Measurements from ENCODE around the gene NCKAP5.

DNA sequence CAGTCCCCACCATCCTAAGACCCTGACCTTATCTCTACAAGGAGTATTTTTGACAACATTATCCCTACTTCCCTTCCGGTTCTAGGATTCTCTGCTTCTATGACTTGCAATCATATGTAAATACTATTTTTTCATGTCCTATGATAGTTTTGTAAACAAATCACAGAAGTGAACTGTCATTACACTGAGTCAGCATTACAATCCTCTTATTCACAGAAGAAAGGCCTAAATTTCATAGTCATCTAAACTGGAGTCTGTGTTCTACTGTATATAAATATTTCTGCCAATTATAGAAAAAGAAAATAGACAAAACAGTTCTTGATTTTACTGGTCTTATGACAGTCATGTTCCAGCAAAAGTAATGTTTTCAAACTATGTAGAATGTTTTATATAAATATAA is 265.1 kb downstream of the NCKAP5 start:
- TF ChIP-seq GABPA (IDR thresholded peaks at IDR 0.05; ENCODE audit: low read depth, low read length), result no peak
- no peak for TF ChIP-seq GABPA (CRISPR knock-in tag; IDR thresholded peaks at IDR 0.05; ENCODE audit: low read depth)
- no peak for TF ChIP-seq TRIM24 (CRISPR knock-in tag; IDR thresholded peaks at IDR 0.05)
- TF ChIP-seq CEBPB (IDR thresholded peaks at IDR 0.05; ENCODE audit: borderline replicate concordance, low read depth, low read length), result no peak
- TF ChIP-seq U2AF2 (IDR thresholded peaks at IDR 0.05; ENCODE audit: low read depth, low read length), result no peak
- TF ChIP-seq SMC3 (IDR thresholded peaks at IDR 0.05; ENCODE audit: low read length), result no peak
- TF ChIP-seq, protein P1, sequence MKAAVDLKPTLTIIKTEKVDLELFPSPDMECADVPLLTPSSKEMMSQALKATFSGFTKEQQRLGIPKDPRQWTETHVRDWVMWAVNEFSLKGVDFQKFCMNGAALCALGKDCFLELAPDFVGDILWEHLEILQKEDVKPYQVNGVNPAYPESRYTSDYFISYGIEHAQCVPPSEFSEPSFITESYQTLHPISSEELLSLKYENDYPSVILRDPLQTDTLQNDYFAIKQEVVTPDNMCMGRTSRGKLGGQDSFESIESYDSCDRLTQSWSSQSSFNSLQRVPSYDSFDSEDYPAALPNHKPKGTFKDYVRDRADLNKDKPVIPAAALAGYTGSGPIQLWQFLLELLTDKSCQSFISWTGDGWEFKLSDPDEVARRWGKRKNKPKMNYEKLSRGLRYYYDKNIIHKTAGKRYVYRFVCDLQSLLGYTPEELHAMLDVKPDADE (CRISPR knock-in tag; IDR thresholded peaks at IDR 0.05), result no peak
- peak; percentile 53 to 74 for TF ChIP-seq MAFK (conservative IDR thresholded peaks at IDR 0.05 in 1 of 2, IDR thresholded peaks at IDR 0.05 in 1 of 2; ENCODE audit: low read length in 2 of 2)
- TF ChIP-seq, protein P2, sequence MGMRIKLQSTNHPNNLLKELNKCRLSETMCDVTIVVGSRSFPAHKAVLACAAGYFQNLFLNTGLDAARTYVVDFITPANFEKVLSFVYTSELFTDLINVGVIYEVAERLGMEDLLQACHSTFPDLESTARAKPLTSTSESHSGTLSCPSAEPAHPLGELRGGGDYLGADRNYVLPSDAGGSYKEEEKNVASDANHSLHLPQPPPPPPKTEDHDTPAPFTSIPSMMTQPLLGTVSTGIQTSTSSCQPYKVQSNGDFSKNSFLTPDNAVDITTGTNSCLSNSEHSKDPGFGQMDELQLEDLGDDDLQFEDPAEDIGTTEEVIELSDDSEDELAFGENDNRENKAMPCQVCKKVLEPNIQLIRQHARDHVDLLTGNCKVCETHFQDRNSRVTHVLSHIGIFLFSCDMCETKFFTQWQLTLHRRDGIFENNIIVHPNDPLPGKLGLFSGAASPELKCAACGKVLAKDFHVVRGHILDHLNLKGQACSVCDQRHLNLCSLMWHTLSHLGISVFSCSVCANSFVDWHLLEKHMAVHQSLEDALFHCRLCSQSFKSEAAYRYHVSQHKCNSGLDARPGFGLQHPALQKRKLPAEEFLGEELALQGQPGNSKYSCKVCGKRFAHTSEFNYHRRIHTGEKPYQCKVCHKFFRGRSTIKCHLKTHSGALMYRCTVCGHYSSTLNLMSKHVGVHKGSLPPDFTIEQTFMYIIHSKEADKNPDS (CRISPR knock-in tag; IDR thresholded peaks at IDR 0.05), result no peak
- no peak for TF ChIP-seq POLR2A (IDR thresholded peaks at IDR 0.05; ENCODE audit: insufficient read depth in 1 of 2, low read depth in 2 of 2, low read length in 2 of 2)
- TF ChIP-seq, protein P3, sequence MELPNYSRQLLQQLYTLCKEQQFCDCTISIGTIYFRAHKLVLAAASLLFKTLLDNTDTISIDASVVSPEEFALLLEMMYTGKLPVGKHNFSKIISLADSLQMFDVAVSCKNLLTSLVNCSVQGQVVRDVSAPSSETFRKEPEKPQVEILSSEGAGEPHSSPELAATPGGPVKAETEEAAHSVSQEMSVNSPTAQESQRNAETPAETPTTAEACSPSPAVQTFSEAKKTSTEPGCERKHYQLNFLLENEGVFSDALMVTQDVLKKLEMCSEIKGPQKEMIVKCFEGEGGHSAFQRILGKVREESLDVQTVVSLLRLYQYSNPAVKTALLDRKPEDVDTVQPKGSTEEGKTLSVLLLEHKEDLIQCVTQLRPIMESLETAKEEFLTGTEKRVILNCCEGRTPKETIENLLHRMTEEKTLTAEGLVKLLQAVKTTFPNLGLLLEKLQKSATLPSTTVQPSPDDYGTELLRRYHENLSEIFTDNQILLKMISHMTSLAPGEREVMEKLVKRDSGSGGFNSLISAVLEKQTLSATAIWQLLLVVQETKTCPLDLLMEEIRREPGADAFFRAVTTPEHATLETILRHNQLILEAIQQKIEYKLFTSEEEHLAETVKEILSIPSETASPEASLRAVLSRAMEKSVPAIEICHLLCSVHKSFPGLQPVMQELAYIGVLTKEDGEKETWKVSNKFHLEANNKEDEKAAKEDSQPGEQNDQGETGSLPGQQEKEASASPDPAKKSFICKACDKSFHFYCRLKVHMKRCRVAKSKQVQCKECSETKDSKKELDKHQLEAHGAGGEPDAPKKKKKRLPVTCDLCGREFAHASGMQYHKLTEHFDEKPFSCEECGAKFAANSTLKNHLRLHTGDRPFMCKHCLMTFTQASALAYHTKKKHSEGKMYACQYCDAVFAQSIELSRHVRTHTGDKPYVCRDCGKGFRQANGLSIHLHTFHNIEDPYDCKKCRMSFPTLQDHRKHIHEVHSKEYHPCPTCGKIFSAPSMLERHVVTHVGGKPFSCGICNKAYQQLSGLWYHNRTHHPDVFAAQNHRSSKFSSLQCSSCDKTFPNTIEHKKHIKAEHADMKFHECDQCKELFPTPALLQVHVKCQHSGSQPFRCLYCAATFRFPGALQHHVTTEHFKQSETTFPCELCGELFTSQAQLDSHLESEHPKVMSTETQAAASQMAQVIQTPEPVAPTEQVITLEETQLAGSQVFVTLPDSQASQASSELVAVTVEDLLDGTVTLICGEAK (IDR thresholded peaks at IDR 0.05), result no peak
- TF ChIP-seq, protein P3 (CRISPR knock-in tag; IDR thresholded peaks at IDR 0.05), result no peak
- TF ChIP-seq TCF7L2 (IDR thresholded peaks at IDR 0.05; ENCODE audit: low read depth, low read length), result no peak
- TF ChIP-seq, protein P4, sequence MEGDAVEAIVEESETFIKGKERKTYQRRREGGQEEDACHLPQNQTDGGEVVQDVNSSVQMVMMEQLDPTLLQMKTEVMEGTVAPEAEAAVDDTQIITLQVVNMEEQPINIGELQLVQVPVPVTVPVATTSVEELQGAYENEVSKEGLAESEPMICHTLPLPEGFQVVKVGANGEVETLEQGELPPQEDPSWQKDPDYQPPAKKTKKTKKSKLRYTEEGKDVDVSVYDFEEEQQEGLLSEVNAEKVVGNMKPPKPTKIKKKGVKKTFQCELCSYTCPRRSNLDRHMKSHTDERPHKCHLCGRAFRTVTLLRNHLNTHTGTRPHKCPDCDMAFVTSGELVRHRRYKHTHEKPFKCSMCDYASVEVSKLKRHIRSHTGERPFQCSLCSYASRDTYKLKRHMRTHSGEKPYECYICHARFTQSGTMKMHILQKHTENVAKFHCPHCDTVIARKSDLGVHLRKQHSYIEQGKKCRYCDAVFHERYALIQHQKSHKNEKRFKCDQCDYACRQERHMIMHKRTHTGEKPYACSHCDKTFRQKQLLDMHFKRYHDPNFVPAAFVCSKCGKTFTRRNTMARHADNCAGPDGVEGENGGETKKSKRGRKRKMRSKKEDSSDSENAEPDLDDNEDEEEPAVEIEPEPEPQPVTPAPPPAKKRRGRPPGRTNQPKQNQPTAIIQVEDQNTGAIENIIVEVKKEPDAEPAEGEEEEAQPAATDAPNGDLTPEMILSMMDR (CRISPR knock-in tag; IDR thresholded peaks at IDR 0.05), result no peak

Data from HepG2 (cell line).